Measurements from ENCODE around the gene ABCF3.

ABCF3 gene

DNA sequence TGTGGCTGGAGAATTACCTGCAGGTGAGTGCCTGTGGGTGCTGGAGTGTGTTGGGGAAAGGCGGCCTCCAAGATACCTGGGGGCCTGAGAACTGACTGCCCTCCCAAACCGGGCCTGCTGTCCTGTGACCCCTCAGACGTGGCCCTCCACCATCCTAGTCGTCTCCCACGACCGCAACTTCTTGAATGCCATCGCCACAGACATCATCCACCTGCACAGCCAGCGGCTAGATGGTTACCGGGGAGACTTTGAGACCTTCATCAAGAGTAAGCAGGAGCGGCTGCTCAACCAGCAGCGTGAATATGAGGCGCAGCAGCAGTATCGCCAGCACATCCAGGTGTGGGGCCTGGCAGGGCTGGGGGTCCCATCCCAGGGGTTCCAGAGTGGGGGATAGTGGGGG is 3.4 kb downstream of the ABCF3 start:
- DNase-seq = no peak

DNA sequence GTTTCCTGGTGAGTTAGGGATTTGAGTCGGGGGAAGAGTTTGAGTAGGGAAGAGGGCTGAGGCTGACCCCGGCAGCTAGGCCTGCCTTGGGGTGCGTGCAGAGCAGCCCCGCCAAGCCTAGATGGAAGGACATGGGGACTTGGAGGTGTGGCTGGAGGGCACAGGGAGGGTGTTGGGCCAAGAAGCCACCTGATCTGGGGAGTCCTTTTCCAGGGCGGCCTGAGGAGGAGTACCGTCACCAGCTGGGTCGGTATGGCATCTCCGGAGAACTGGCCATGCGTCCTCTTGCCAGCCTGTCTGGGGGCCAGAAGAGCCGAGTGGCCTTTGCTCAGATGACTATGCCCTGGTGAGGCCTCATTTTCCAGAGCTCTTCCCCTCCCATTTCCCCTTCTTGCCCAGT is 6.9 kb downstream of the ABCF3 start:
- no peak for DNase-seq

DNA sequence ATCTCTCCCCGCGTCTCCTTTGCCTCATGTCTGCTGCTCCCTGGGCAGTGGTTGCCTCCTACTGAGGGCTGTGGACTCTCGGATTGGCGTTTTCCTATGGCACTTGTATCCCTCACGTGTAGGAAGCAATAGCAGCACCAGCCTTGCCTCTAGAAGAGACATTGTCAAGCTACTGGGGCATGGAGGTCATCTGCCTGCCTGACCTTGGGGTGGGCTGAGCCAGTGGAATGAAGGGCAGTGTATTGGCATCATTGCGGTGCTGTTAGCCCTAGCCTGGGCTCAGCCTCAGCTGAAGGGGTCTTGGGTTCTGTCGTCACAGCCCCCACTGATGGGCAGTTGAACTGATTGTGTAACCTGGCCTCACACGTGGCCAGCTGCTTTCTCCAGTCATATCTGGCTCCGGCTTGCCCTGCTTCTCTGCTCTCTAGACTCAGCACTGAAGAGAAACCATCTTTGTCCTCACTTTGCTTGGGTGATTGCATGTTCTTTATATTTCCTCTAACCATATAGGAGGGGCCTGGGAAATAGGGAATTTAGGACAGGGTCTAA is 8.1 kb downstream of the ABCF3 start:
- no peak for DNase-seq

DNA sequence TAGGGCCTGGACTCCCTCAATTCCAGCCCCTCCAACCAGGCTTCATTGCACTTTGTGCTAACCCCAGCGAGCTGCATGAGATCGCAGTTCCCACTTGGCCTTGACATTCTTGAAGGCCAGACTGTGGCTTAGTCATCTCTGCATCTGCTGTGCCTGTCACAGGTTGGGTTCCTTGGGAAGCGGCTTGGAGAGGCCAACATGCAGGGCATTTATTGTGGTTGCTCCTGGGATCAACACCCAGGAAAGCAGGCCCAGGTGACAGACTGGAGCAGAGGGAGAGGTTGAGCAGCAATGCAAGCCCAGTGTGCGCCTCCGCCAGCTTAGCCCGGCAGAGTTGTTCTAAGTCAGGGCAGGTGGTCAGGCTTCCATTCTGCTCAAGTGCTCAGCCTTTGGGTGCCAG is 10.5 kb downstream of the ABCF3 start:
- no peak for DNase-seq

DNA sequence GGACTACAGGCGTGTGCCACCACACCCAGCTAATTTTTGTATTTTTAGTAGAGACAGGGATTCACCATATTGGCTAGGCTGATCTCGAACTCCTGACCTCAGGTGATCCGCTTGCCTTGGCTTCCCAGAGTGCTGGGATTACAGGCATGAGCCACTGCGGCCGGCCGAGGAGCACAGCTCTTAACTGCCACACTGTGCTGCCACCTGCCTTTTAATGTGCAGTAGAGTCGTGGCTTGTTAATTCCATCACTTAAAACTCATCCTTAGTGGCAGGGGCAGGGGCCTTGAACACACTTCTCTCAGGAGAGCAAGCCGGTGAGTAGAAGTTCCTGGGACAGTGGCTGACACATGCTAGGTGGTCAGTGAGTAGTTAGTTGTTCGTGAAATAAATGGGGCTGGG is 12.5 kb downstream of the ABCF3 start:
- DNase-seq = no peak

DNA sequence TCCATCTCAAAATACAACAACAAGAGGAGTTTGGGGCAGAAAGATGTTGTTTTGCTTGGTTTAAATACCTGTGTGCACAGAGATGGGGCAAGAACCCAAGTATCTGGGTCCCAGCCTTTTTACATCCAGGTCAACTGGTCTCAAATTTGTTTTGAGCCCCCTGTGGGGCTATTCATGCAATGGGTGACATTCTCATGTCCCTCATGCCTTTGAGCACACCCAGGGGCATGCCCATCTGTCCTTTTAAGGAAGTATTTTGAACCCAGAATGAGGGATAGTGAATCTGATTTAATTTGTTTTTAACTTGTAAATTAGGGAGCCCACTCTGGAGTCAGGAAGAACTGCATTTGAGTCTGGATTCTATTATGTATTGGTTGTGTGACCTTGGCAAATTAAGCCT is 14.8 kb downstream of the ABCF3 start:
- no peak for DNase-seq

DNA sequence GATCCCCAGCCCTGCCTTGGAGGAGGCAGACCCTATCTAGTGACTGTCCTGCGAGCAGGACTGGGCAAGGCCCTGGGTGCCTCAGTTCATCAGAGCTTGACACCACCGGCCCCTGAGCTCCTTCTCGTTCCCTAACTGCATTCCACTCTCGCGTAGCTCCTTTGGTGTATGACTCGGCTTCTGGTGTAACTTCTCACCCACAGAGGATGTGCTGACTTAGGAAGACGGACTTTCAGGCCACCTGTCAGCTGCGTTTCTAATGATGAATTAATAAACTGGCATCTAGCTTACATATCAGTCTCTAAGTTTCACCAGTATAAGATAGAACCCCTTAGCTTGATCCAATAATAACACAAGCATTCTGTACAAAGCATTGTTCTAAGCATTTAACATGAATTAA is 17.5 kb downstream of the ABCF3 start:
- no peak for DNase-seq

DNA sequence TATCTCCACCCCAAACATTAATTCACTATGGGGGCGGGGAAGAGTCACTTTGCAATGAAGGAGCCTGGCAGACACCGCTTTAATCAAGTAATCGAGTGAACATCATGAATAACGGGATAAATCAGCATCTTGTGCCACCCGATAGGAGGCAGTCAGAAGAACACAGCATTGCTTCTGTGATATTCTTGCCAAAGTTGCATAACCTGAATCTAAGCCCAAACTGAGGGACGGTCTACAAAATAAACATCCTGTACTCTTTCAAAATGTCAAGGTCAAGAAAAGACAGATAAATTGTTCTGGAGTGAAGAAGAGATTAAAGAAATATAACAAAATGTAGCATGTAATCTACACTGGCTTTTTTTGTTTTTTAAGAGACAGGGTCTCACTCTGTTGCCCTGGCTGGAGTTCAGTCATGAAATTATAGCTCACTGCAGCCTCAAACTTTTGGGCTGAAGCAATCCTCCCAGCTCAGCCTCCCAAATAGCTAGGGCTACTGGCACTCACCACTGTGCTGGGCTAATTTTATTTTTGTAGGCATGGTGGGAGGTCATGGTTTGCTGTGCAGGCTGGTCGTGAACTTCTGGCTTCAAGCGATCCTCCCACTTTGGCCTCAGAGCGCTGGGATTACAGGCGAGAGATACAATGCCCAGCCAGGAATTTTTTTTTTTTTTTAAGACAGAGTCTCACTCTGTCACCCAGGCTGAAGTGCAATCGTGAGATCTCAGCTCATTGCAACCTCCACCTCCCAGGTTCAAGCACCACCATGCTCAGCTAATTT is 23.3 kb downstream of the ABCF3 start:
- no peak for DNase-seq

DNA sequence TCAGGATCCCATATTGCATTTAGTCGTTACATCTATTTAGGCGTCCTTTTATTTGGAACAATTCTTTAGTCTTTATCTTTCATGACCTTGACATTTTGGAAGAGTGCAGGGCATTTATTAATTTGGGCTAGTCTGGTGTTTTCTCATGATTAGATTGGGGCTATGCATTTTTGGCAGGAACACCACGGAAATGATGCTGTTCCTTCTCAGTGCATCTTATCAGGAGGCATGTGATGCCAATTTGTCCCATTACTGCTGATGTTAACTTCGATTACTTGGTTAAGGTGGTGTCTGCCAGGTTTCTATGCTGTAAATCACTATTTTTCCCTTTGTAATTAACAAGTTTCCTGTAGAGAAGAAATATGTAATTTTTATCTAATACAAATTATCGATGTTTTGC is 25.3 kb downstream of the ABCF3 start:
- DNase-seq = no peak

DNA sequence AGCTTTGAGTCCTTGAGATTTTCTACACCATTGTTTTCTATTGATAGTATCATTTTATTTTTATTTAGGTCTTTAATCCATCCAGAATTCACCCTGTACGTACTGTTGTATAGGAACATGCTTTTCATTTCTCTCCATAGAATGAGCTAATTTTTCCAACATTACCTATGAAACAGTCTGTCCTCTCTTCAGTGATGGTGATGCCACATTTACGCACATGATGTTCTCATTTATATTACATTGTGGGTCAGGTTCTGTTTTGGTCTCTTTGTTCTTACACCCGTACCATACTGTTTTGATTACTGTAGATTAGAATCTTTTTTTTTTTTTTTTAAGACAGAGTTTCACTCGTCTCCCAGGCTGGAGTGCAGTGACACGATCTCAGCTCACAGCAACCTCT is 25.7 kb downstream of the ABCF3 start:
- DNase-seq = no peak

DNA sequence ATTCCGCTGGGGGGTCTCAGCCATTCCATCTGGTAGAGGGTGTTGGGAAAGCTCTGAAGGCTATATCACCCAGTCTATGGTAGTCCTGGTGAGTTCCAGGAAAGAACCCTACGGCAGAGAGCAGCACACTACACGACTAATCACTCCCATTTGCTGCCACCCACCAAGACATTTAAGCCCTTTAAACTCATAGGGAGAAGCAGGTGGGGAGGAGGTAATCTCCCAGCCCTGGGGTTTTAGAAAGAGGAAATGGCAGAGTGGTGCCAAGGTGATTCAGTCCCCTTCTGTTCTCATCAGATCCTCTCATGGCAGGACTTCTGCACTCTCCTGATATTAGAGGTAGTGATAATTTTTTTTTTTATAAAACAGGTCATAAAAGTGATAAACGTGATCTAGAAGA is 32.8 kb downstream of the ABCF3 start:
- no peak for DNase-seq

DNA sequence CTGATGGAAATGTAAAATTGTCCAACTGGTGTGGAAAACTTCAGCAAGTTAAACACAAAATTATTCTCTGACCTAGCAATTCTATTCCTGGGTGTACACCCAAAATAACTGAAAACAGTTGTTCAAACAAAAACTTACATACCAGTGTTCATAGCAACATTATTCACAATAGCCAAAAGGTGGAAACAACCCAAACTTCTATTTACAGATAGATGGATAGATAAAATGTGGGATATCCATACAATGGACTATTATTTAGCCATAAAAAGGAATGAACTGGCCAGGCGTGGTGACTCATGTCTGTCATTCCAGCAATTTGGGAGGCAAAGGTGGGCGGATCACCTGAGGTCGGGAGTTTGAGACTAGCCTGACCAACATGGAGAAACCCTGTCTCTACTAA is 36.5 kb downstream of the ABCF3 start:
- no peak for DNase-seq

DNA sequence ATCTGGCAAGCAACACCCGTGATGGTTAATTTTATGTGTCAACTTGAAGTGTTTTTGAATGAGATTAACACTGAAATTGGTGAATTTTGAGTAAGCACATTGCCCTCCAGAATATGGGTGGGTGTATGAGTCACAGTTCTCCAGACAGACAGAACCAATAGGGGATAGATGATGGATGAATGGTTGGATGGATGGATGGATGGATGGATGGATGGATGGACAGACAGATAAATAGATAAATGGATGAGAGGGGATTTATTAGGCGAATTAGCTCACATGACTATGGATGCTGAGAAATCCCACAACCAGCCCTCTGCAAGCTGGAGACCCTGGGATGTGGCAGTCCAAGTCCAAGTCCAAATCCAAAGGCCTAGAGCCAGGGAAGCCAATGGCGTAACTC is 37.9 kb downstream of the ABCF3 start:
- DNase-seq = no peak

DNA sequence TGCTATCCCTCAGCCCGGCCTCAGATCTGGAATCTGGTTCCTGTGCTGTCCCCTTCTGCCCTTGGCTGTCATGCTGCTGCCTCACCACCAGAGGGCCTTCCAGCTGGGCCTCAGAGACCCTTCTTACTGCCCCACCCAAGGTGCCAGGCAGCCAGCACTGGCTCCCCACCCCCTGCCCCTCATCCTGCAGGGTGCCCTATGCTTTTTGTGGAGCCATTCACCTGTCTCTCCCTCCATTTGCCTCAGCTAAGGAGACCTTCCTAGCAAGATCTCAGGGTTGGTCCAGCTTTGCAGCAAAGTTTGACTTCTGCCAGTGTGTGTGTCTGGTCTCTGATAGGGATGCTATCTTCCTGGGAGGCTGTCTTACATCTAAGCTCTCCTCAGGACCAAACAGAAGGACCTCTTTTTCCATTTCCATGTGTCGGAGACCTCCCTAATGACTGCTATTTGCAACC is 41.5 kb downstream of the ABCF3 start:
- DNase-seq = peak; percentile 35 to 69

DNA sequence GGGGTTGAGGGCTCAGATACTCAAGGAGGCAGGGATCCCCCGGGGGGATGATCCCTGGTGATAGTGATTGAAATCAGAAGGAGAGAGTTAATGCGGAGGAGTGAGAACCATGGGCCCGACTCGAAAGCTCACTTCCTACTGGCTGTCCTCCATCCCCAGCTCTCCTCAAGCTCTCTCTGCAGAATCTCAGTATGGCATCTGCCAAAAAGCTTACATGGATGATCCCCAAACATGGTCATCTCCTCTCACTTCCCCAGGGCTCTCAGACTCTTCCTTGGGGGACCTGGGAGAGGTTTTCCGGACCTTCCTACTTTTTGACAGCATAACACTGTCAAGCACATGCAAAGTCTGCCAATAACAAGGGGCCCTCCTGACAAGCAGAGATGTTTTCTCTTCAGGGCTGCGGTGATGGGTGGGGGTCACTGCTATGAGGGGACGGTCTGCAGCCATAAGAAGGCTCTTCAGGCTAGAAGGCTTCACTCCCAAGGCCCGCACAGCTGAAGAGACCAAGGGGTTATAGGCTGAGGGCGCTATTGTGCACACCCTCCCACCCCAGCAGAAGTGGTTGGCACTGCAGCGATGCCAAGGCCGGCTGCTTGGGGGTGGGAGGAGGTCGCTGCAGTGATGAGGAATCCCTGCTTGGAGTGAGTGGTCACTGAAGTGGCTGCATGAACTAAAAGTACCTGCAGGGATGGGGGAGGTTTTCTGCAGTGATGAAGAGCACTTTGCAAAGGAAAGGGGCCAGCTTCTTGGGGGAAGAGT is 42.6 kb downstream of the ABCF3 start:
- DNase-seq = no peak

DNA sequence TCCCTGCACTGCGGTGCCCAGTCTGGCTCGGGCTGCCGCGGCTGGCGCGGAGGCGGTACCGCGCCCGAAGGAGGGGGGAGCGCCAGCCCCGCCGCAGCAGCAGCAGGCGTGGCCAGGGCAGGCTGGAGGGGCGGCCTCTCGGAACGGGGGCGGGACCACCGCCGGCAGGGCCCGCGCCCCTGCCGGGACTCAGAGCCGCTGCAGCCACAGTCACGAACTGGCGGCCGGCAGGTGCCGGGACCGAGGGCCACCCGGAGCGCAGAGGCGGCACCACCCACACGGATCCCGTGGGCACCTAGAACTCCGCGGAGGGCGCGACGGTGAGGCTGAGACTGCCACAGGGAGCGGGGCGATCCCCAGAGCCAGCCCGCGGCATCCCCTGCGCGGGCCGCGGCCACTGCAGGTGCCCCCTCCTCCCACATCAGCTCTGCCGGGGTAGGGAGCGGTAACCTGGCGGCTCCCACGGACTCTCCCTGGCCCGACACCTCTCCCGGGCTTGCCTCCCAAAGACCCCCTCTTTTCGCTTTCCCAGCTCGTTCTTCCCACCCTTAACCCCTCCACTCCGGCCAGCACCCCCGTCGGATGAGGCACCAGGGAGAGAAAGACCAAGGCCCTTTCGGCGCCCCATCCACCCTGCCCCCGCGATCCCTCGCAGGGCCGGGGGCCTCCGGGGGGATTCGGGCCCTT is 43.5 kb downstream of the ABCF3 start, which contains the start of gene VWA5B2:
Gene VWA5B2, plus strand, starts transcription at position 192 of the 687 bp plus-strand sequence. CDS start 944 bp downstream, outside the sequence.
- DNase-seq = peak; percentile 77 to 81

DNA sequence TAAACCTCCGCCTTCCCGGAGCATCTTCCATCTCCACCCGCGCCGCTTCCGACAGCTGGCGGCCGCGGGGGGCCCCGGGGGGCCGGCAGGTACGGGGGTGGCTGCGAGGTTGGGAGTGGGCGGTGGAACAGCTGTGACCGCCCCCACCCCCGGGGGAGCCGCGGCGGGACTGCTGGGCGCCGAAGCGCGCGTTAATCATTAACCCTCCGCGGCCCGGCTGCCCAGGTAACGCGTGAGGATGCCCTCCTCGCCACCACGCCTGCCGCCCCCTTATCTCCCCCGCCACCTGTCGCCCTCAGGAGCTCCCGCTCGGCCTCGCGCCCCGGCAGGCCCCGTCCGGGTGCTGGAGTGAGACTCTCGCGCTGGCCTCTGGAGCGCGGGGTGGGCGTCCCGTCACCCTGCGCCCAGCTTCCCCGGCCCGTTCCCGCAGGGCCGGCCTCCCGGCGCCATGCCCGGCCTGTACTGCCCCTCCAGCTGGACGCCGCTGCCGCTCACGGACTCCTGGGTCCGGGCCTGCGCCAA is 44.1 kb downstream of the ABCF3 start:
- DNase-seq = no peak

DNA sequence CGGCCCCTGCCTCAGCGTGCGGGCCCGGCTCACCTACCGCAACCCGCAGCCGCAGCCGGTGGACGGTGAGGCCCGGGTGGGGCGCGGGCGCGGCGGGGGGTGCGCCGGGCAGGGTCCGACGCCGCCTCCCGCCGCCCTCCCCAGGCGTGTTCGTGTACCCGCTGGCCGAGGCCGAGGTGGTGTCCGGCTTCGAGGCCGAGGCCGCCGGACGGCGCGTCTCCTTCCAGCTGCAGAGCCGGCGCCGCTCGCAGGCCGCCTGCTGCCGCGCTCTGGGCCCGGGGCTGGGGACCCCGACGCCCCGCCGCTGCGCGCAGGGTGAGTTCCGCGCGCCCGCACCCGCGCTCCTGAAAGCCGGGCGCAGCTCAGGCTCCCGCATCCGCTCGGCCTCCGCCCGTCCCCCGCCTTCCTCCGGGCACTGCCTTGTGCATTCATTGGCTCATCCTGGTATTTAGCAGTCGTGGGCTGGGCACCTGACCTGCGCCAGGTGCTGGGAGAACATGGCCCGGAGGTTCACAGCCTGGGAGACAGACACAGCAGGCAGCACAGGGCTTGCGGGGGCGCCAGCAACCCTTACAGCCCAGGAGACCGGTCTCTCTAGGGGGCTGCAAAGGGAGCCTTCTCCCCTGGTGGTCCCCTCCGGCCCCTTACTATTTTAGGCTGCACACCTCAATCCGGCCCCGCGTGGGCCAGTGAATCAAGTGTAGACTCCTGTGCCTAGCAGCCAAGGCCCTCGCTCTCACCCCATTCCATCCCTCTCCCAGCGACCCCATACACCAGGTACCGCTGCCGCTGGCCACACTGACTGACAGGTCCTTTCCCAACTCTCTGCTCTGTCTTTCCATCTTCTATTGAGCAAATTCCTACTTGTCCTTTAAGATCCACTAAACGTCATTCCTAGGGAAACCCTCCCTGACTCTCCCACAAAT is 44.9 kb downstream of the ABCF3 start:
- DNase-seq = no peak

DNA sequence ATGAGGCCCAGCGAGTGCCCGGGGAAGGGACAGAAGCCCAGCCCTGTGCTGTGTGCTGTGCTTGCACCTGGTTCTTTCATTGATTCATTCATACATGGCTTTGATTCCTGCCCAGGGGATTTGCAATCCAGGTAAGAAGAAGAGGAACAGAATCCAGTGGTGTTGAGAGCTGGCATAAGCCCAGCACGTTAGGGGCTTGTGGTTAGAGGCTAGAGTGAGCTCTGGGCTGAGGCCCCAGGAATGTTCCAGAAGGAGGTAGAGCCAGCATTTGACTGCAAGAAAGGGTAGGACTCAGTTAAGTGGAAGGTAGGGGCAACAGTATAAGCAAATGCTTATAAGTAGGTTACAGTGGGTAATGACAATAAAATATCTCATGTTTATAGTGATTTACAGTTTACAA is 45.7 kb downstream of the ABCF3 start:
- DNase-seq = no peak

DNA sequence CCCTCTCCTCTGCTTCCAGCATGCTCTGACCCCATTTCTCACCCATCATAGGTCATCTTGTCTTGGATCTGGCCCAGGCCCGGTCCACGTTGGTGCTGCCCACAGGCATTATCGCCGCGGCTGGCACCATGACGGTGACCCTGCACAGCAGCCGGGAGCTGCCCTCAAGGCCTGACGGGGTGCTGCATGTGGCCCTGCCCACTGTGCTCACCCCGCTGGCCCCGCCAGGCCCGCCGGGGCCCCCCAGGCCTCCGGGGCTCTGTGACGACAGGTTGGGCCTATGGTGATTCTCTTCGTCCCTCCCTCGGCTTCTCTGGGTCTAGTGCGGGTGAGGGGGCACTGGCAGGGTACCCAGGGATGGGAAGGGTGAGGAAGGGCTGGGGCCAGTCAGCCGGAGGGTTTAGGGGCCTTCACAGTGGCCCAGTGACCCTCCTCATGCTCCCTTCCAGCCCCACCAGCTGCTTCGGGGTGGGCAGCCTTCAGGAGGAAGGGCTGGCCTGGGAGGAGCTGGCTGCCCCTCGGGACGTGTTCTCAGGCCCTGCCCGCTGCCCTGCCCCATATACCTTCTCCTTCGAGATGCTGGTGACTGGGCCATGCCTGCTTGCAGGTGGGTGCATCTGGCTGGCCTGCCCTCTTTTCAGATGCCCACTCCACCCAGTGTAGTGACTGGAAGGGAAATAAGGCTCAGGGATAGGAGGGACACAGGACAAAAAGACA is 47.3 kb downstream of the ABCF3 start:
- DNase-seq = no peak

DNA sequence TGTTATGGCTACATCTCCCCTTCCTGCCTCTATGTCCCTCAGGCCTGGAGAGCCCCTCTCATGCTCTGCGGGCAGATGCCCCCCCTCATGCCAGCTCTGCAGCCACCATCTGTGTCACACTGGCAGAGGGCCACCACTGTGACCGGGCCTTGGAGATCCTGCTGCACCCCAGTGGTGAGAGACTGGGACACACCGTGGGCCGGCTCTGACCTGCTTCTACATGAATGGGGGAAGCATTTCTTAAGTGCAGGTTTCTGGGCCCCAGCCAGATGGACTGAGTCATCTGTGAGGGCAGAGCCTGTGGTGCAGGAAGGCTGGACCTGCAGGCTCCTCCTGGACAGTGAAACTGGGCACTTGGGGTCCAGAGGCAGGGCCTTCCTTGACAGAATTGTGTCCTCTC is 48.2 kb downstream of the ABCF3 start:
- DNase-seq = no peak

Measured in CD4-positive, alpha-beta T cell treated with Interferon alpha-2 for 1 hour (primary cell).